Fibroblast of villous mesenchyme (primary cell): ENCODE data around the gene OTUD3. TPM values are rescaled to one million over a fixed set of nuclear protein-coding genes. Genes with fewer than 3 reads are reported as not detected.
"Not testable (repeated sequence)": the region's sequence is repeated elsewhere in the genome, so short reads cannot be mapped to it uniquely, and the experiment has no call there.

Source experiments
- DNase-seq: peaks from one replicate; pipeline ENCODE4 v3.0.0-alpha.2; 2010; ENCODE audit warnings: low read depth
- H3K4me3 ChIP-seq: 2 replicates; pipeline ENCODE4 v1.5.1; 2011; ENCODE audit warnings: low read depth, mild to moderate bottlenecking, low read length
- CTCF ChIP-seq: IDR thresholded peaks from 2 replicates; pipeline ENCODE4 v1.5.1; 2012; ENCODE audit warnings: low read depth, mild to moderate bottlenecking, low read length; ENCODE audit not compliant: insufficient read depth
- total RNA-seq: library from RNA; depleted of rRNA; stranded (reverse); fragments of >200 nt; gene quantifications from 2 replicates; pipeline ENCODE4 v1.2.3, GENCODE V29; 2012

Gene OTUD3
- total RNA-seq, 1 donor: 13.4 TPM

- DNase-seq: no peak
- no peak overlapping the region for H3K4me3 ChIP-seq
- TF ChIP-seq CTCF: no peak
Measured at GRCh38 chr1:19846338-19846737, 35.9 kb upstream of the OTUD3 start.

GRCh38 chr1:19847334-19847733 lies 34.9 kb upstream of the OTUD3 start:
- not testable (repeated sequence) for H3K4me3 ChIP-seq, DNase-seq

GRCh38 chr1:19849307-19849706 lies 32.9 kb upstream of the OTUD3 start:
- H3K4me3 ChIP-seq: not testable (repeated sequence)

GRCh38 chr1:19850214-19850613 lies 32.0 kb upstream of the OTUD3 start:
- H3K4me3 ChIP-seq: no peak overlapping the region
- TF ChIP-seq CTCF: no peak
- DNase-seq: no peak

More at GRCh38 chr1:19849307-19849706, 32.9 kb upstream of the OTUD3 start:
- not testable (repeated sequence) for DNase-seq

GRCh38 chr1:19852036-19852435 lies 30.2 kb upstream of the OTUD3 start:
- peak; percentile 32 for DNase-seq
- no peak overlapping the region for H3K4me3 ChIP-seq
- TF ChIP-seq CTCF: no peak

GRCh38 chr1:19854866-19855265 lies 27.3 kb upstream of the OTUD3 start:
- DNase-seq: no peak
- no peak overlapping the region for H3K4me3 ChIP-seq
- no peak for TF ChIP-seq CTCF

- DNase-seq: no peak
- H3K4me3 ChIP-seq: no peak overlapping the region
- TF ChIP-seq CTCF: no peak
Measured at GRCh38 chr1:19858893-19859292, 23.3 kb upstream of the OTUD3 start.

- TF ChIP-seq CTCF: no peak
- no peak overlapping the region for H3K4me3 ChIP-seq
- DNase-seq: no peak
Measured at GRCh38 chr1:19859876-19860275, 22.3 kb upstream of the OTUD3 start.
